Esophagus muscularis mucosa (tissue), 2 donors: ENCODE data around the gene SEL1L.

Source experiments
- POLR2A ChIP-seq: fragments of 450-650 bp; IDR thresholded peaks from one replicate; pipeline ENCODE4 v1.6.1; 2017; ENCODE audit warnings: antibody characterized with exemption, moderate library complexity, mild to moderate bottlenecking, low read depth
- POLR2AphosphoS5 ChIP-seq, 2 donors: sonication (generic); formaldehyde crosslinking; IDR thresholded peaks; one replicate each; pipeline ENCODE4 v1.6.1; 2017; ENCODE audit warnings: antibody characterized with exemption in 2 of 2

- TF ChIP-seq POLR2AphosphoS5 (IDR thresholded peaks at IDR 0.05): no peak
- no peak for TF ChIP-seq POLR2A
Measured at GRCh38 chr14:81459912-81460311, 73.7 kb downstream of the SEL1L start.
